Lower lobe of right lung (tissue), 2 donors: ENCODE data around the gene ZC3H11A. TPM values are rescaled to one million over a fixed set of nuclear protein-coding genes. Genes with fewer than 3 reads are reported as not detected.
"Not testable (repeated sequence)": the region's sequence is repeated elsewhere in the genome, so short reads cannot be mapped to it uniquely, and the experiment has no call there.

Experiments used
- ATAC-seq, 2 donors: fragments of 200-7000 bp; cut with Tn5 transposase; one replicate each; pipeline ENCODE4 v1.9.1; 2020 to 2022; ENCODE audit warnings: mild to moderate bottlenecking in 2 of 2, moderate library complexity in 2 of 2
- DNase-seq: peaks from one replicate; pipeline ENCODE4 v3.0.0-alpha.2; 2020
- H3K27ac ChIP-seq: fragments of 200-600 bp; one replicate; pipeline ENCODE4 v1.8.0; 2022
- H3K27me3 ChIP-seq: fragments of 200-600 bp; one replicate; pipeline ENCODE4 v1.8.0; 2022; ENCODE audit warnings: low read depth
- H3K36me3 ChIP-seq: fragments of 200-600 bp; one replicate; pipeline ENCODE4 v1.8.0; 2022; ENCODE audit warnings: mild to moderate bottlenecking
- H3K4me1 ChIP-seq: fragments of 200-600 bp; one replicate; pipeline ENCODE4 v1.8.0; 2022
- H3K4me3 ChIP-seq: fragments of 200-600 bp; one replicate; pipeline ENCODE4 v1.8.0; 2022; ENCODE audit warnings: mild to moderate bottlenecking
- H3K9me3 ChIP-seq: fragments of 200-600 bp; one replicate; pipeline ENCODE4 v1.8.0; 2022
- CTCF ChIP-seq: fragments of 200-600 bp; IDR thresholded peaks from one replicate; pipeline ENCODE4 v1.8.0; 2022; ENCODE audit warnings: antibody characterized with exemption, mild to moderate bottlenecking
- intact Hi-C: fragments of 100-400 bp; cut with DNase I; formaldehyde crosslinking; loops from one replicate; pipeline ENCODE4 v1.11.0; 2022
- long read RNA-seq: library from polyadenylated mRNA; unstranded; transcript quantifications from one replicate; pipeline ENCODE4 v2.0.0, GENCODE V29; 2021
- total RNA-seq: library from RNA; stranded (reverse); fragmentation: NEBNext Ultra II Directional; extraction: Animal tissue kit (Norgen Biotek cat#: 25700); gene quantifications from one replicate; pipeline ENCODE4 v1.2.1, GENCODE V29; 2021
- donor health status: DM: no; HTN: yes; CAD: no; lungs with severe emphysema.

The ZC3H11A gene
- 74.0 TPM for total RNA-seq
- long read RNA-seq, full-length matches to known transcripts: 3 of 30 reads
- long read RNA-seq, partial matches to known transcripts: 19 of 30 reads
- long read RNA-seq, other reads (novel, unspliced or antisense): 8 of 30 reads

- DNase-seq (peak; percentile 100), ATAC-seq (peak; percentile 99)
- no peaks in the 10 kb centered on the region for H3K9me3 ChIP-seq
- peak within 1 kb of the TSS; percentile 79 for H3K4me3 ChIP-seq
- H3K27me3 ChIP-seq: no peaks in the 10 kb centered on the region
- intact Hi-C loops: no loop called here
- H3K4me1 ChIP-seq: peaks cover 43% of the 10 kb centered on the region
- peaks cover 16% of the 10 kb centered on the region for H3K36me3 ChIP-seq
- TF ChIP-seq CTCF: no peak
- H3K27ac ChIP-seq: peak within 1 kb of the TSS; percentile 89
These were observed at the start of gene ZC3H11A, which contains the start of gene ZBED6 for GRCh38 chr1:203795441-203796235. Gene ZC3H11A, plus strand, starts transcription at chr1:203795623. Its CDS starts 21,448 bp downstream, at chr1:203817071. Gene ZBED6, plus strand, starts transcription at chr1:203795623. Its CDS starts 1,900 bp downstream, at chr1:203797523.

DNA sequence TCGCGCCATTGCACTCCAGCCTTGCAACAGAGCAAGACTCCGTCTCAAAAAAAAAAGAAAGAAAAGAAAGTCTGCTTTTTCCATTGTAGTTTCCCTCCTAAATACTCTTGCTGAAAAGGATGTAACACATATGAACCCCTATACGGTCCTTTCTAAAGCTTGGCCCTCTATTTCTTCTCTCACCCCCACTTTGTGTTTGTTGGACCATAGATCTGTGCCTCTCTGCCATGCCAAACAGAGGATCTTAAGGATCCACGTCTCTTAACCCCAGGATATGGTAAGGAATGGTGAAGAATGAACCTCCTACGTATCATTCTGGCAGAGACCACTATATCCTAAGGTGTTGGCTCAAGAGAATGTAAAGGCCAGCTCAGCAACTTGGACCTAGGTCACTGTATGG is 49.1 kb upstream of the ZC3H11A start:
- intact Hi-C loops: no loop called here

DNA sequence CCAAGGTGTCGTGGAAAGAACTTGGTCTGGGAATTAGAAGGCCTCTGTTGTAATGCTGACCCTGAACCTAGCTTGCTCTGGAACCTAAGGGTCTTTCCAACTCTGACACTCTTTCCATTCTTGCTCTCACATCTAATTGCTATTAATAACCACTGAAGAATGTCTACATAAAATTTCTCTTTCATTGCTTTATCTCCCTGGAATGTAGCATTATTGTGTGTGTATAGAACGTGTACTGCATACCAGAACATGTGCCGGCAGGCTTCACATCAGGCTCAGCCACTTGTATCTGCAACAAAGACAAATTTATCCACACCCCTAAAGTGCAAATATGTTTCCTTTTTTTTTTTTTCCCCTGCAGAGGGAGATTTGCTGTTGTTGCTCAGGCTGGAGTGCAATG is 44.4 kb upstream of the ZC3H11A start:
- intact Hi-C loops: no loop called here
- Histone ChIP-seq H3K27me3 (no peaks in the 10 kb centered on the region), H3K9me3 (no peaks in the 10 kb centered on the region), H3K4me3 (no peak overlapping the region), H3K36me3 (no peaks in the 10 kb centered on the region), H3K27ac (no peak overlapping the region), H3K4me1 (no peaks in the 10 kb centered on the region)
- ATAC-seq: peak; percentile 32 to 46
- no peak for DNase-seq
- no peak for TF ChIP-seq CTCF

More for the DNA sequence above, 49.1 kb upstream of the ZC3H11A start:
- H3K27me3 ChIP-seq: no peaks in the 10 kb centered on the region
- no peak overlapping the region for H3K4me3 ChIP-seq
- peaks cover 17% of the 10 kb centered on the region for H3K4me1 ChIP-seq
- TF ChIP-seq CTCF: no peak
- H3K27ac ChIP-seq: no peak overlapping the region
- ATAC-seq: no peak
- H3K9me3 ChIP-seq: no peaks in the 10 kb centered on the region
- H3K36me3 ChIP-seq: peaks cover 10% of the 10 kb centered on the region
- no peak for DNase-seq

DNA sequence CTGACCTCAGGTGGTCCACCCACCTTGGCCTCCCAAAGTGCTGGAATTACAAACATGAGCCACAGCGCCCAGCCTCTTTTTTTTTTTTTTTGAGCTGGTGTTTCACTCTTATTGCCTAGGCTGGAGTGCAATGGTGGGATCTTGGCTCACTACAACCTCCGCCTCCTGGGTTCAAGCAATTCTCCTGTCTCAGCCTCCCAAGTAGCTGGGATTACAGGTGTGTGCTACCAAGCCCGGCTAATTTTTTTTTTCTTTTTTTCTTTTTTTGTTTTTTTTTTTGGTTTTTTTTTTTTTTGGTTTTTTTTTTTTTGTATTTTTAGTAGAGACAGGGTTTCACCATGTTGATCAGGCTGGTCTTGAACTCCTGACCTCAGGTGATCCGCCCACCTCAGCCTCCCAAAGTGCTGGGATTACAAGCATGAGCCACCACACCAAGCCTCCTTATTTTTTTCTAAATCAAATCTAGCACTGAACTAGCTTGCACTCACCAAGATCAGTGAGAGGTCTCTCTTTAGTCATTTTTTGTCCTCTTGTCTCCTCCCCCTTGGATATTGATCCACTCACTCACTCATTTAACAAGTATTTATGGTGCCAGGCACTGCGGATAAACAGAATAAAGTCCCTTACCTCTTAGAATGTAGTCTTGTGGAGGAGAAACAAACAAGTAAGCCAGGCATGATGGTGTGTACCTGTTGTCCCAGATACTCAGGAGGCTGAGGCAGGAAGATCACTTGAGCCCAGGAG is 43.6 kb upstream of the ZC3H11A start:
- H3K36me3 ChIP-seq, DNase-seq, H3K9me3 ChIP-seq, H3K4me3 ChIP-seq, ATAC-seq, H3K27ac ChIP-seq, H3K4me1 ChIP-seq, H3K27me3 ChIP-seq, intact Hi-C loops: not testable (repeated sequence)

GRCh38 chr1:203754455-203754864 is 41.0 kb upstream of the ZC3H11A start:
- Histone ChIP-seq H3K4me1 (no peaks in the 10 kb centered on the region), H3K9me3 (no peaks in the 10 kb centered on the region), H3K36me3 (no peaks in the 10 kb centered on the region), H3K27me3 (no peaks in the 10 kb centered on the region), H3K27ac (no peak overlapping the region), H3K4me3 (no peak overlapping the region)
- intact Hi-C loops: no loop called here
- ATAC-seq (no peak), DNase-seq (no peak)
- TF ChIP-seq CTCF: no peak
